DOHH2 (cell line): ENCODE results near the gene TPGS2.

Experiments used
- CTCF ChIP-seq: fragments of 200-600 bp; sonication (generic); IDR thresholded peaks from one replicate; pipeline ENCODE4 v1.5.1; 2014; ENCODE audit warnings: antibody characterized with exemption, mild to moderate bottlenecking, low read depth, low read length; ENCODE audit not compliant: poor library complexity, severe bottlenecking
- EZH2phosphoT487 ChIP-seq: fragments of 200-600 bp; sonication (generic); IDR thresholded peaks from 2 replicates; pipeline ENCODE4 v1.6.1; 2017; ENCODE audit warnings: borderline replicate concordance, mild to moderate bottlenecking, antibody characterized with exemption, low read length, moderate library complexity, mixed read lengths

- TF ChIP-seq CTCF (no peak), EZH2phosphoT487 (no peak)
Observed at GRCh38 chr18:36872329-36872728, 43.5 kb upstream of the TPGS2 start.
